Hypothalamus (tissue), 51 donors: ENCODE results near the gene PCBP1.
"Not testable (repeated sequence)": the region's sequence is repeated elsewhere in the genome, so short reads cannot be mapped to it uniquely, and the experiment has no call there.

Experiments used
- DNase-seq, 51 donors: peaks; one replicate each; lab custom pipeline; 2025; lab: John Stamatoyannopoulos, UW

Gene PCBP1

DNA sequence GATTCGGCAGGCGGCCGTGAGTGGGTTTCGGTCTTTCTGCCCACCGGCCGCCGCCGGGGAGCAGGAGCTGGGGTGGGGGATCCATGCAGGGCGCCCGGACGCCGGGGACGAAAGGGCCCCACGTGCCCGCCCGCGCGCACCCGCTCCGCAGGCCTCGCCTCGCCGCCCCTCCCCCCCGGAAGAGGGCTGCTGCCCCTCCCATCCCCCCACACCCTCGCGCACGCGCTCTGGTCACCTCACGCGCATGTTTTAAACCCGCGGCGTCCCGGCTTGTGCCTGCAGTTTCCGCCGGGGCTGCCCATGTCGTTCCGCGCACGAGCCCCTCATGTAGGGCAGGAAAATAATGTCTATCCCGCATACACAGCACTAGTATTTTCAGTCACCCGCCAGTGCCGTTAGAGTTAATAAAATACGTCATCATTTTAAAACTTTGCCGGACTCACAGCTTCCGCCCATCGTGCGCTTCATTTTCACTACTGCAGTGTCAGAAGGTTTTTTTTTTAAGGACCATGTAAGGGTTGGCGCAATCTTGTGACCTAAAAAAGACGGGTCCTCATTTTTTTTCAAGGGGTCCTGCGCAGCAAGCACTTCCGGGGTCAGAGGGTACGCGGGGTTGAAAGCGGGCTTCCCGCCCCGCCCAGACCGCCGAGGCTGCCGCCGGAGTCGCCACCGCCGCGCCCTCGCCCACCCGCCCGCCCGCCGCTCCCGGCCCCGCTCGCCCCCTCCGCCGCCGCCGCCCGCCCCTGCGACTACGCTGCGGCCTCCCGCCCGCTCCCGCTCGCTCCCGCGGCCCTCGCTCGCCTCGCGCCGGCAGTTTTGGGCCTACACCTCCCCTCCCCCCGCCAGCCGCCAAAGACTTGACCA lies at the start of gene PCBP1:
PCBP1 (plus strand) TSS at position 640 of the 864 bp plus-strand sequence. CDS start 267 bp downstream, outside the sequence.
- DNase-seq = peak; percentile 63 to 95 (median 87)

GRCh38 chr2:70039366-70039765 lies 47.9 kb upstream of the PCBP1 start:
- DNase-seq = no peak

- no peak for DNase-seq
These were observed 45.6 kb upstream of the PCBP1 start for GRCh38 chr2:70041663-70042062.

DNA sequence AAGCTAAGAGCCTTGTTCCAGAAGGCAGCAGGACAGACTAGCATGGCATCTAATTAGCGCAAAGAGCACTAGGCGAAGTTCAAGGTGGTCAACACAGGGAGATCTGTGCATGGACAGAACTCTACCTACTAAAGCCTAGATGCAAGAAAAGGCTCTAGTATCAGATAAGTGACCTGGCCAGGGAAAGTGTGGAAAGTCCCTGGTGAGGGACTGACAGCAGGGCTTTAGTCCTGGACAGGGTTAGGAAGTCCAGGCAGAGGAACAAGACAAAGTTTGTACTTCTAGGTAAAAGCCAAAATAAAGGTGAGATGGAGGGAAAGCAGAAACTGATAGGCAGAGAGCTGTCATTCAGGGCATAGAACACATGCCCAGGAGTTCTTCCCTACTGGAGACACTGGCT lies 45.0 kb upstream of the PCBP1 start:
- DNase-seq = no peak

GRCh38 chr2:70043252-70043875 lies 43.9 kb upstream of the PCBP1 start:
- DNase-seq = no peak

DNA sequence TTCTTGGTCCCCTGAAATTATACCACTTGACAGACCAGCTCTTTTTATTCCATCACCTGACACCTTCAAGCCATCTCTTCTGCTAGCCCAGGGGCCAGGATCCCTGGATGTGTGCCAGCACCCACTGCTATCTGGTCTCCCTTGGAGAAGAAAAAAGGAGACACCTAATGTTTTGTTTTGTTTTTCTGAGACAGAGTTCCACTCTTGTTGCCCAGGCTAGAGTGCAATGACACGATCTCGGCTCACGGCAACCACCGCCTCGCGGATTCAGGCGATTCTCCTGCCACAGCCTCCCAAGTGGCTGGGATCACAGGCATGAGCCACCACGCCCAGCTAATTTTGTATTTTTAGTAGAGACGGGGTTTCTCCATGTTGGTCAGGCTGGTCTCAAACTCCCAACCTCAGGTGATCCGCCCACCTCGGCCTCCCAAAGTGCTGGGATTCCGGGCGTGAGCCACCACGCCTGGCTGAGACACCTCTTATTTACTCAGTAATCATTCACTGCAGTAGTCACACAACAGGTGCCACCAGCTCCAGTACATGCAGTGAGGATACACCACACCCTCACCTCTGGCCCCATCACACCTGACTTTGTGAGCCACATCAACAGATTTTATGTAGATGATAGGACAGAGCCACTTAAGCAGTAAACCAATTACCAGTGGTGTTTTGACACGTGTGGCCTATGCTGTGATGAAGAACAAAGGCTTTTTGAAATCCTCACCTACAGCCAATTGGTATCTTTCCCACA lies 42.8 kb upstream of the PCBP1 start:
- DNase-seq = no peak

- DNase-seq = no peak
These were observed 41.9 kb upstream of the PCBP1 start for GRCh38 chr2:70045405-70045804.

GRCh38 chr2:70045932-70046331 lies 41.3 kb upstream of the PCBP1 start:
- DNase-seq = no peak

- DNase-seq = no peak
These were observed 40.7 kb upstream of the PCBP1 start for GRCh38 chr2:70046534-70046933.

DNA sequence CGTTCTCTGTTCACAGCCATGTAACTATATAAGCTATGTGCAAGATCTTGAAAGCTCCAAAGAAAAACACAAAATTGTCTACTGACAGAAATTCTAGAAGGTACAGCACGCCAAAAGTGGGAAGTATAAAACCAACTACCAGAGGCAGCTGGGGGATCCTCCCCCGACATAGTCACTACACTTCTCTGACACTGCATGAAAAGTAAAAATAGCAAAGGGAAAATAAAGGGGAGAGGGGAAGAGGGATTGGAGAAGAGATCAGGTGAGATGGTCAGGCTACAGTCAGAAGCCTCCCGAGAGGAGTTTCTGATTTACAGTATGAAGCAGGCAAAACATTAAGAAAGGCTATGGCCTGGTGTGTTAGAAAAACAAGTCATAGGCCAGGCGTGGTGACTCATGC lies 39.8 kb upstream of the PCBP1 start:
- no peak for DNase-seq

DNA sequence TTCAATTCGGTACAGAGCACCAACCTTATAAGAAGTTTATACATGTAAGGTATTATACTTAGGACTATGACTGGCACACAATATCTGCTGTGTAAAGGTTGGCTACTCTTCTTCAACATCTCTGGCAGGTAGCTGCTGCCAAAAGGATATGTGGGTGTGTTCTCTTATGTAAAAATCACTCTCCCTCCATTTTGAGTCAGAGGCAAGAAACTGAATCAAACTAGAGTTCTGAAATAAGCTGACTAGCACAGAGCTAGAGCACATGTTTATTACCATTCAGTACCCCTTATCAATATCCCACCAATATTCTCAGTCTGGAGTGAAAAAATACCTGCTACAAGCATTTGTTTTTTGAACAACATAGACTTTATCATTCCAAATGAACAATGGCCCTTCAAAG lies 38.0 kb upstream of the PCBP1 start:
- DNase-seq = no peak

DNA sequence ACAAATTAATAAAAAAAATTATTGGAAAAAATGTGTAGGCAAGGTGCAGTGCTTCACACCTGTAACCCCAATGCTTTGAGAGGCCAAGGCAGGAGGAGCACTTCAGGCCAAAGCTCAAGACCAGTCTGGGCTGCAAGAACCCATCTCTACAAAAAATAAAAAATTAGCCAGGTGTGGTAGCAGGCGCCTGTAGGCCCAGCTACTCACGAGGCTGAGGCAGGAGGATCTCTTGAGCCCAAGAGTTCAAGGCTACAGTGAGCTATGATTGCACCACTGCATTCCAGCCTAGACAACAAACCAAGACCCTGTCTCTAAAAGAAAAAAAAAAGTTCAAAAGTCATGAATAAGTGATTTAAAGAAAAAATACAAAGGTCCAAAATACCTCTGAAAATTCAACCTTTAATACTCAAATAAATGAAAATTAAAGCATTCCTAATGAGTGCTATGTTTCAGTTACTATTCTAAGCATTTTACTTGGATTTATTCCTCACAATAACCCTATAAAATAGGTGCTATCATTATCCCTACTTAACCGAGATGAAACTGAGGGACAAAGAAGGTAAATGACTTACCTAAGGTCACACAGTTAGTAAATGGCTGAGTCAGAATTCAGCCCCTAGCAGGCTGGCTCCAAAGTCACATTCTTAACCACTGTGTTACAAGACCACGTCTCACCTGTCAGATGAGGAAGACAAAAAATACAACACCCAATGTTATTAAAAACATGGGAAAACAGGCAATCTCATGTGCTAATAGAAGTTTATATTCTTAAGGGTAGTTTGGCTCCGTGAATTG lies 36.4 kb upstream of the PCBP1 start:
- DNase-seq = no peak

- not testable (repeated sequence) for DNase-seq
These were observed 32.0 kb upstream of the PCBP1 start for GRCh38 chr2:70055259-70055658.

GRCh38 chr2:70061317-70061716 lies 26.0 kb upstream of the PCBP1 start:
- DNase-seq = no peak

DNA sequence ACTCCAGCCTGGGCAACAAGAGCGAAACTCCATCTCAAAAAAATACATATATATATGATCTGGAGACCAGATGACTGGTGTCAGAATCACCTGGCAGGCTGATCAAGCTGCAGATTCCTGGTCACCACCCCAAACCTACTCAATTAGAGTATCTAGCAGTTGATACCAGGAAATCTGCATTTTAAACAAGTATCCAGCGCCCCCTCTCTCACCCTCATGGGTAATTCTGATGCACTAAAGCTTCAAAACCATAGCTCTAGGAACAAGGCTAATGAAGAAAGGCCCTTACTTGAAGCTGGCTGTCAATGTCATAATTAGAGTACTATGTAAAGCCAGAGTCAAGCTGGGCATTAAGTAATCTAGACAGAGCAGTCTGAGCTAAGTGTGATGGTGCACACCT lies 25.0 kb upstream of the PCBP1 start:
- no peak for DNase-seq

DNA sequence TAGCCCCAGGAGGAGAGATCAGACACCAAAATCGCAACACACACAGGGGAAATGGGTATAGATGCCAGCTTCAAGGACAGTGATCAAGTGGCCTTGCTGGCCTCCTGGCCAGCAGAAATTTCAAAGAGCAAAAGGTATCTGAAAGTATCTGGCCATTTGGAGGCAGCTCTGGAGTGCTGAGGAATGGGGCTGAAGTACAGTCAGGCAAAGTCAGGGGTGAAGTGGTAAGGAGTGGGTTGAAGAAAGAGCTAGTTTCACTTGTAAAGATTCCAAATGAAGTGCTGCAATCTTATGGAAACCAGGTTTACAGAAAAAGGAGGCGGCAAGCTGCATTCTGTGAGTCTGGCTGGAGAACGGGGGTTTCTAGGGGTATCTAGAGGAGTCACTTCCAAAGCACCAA lies 19.2 kb upstream of the PCBP1 start:
- no peak for DNase-seq

DNA sequence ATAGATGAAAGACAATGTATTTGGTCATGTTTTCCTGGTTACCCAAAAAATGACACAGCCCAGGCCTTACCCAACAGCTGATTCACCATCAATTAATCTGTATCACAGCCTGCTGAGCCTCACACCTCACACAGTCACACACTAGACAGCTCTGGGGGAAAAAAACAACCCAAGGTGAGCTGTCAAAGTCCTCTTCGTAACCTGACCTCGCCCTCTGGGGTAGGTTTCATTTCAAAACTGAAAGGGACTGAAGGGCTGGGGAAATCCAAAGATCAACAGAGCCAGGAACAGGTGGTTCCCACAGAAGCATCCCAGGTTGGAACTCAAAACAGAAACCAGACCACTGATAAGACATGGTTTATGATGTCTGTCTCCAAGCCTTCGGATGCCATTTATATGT lies 18.2 kb upstream of the PCBP1 start:
- DNase-seq = no peak

GRCh38 chr2:70070542-70071268 lies 16.6 kb upstream of the PCBP1 start:
- peak in 41 of 51 donors; percentile 19 to 88 (median 62) for DNase-seq

GRCh38 chr2:70073493-70073892 lies 13.8 kb upstream of the PCBP1 start:
- DNase-seq = peak in 4 of 51 donors; percentile 7 to 17 (median 12)

DNA sequence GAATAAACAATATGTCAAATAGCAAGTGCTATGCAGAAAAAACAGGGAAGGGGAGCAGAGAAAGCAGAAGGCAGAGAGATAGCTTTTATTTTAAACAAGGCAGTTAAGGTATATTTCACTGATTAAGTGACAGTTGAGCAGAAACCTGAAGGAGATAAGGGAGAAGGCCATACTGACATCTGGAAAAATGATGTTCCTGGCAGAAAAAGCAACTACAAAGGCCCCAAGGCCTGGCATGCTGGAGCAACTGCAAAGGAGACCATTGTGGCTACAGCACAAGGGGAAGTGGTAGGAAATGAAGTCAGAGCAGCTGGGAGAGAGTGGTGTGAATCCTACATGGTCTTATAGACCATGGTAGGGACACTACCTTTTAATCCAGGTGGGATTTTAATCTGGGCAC lies 8.9 kb upstream of the PCBP1 start:
- no peak for DNase-seq
